Endothelial cell of hepatic sinusoid (primary cell): ENCODE measurements around the gene MYH16.
"Not testable (repeated sequence)": the region's sequence is repeated elsewhere in the genome, so short reads cannot be mapped to it uniquely, and the experiment has no call there.

Experiments
- in situ Hi-C: cut with HindIII; loops from 2 replicates; pipeline ENCODE4 v1.10.0; 2017; ENCODE audit warnings: low sequenced_read_pairs

The MYH16 gene

DNA sequence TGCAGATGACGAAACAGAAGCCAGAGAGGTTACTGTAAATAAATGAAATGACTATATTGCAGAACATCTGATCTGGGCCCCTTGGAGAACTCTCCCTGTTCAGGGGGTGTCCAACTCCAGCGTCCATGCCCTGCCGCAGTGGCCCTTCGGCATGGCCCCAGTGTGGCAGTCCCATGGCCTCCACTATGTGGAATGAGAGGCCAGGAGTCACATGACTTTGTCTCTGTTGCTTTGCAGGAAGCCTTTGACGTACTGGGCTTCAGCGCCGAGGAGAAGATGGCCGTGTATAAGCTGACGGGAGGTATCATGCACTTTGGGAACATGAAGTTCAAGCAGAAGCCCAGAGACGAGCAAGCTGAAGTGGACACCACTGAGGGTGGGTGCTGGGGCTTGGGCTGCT, 15.6 kb upstream of the MYH16 start:
- in situ Hi-C loops: no loop called here

DNA sequence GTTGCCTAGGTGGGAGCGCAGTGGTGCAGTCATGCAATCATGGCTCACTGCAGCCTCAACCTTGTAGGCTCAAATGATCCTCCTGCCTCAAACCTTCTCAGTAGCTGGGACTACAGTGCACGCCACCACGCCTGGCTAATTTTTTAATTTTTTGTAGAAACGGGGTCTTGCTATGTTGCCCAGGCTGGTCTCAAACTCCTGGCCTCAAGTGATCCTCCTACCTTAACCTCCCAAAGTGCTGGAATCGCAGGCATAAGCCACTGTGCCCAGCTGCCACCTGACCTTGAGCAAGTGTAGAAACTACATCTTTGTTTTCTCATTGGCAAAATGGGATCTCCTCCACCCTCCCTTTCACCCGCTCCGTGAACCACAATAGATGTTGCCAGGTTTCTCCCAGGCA, 15.0 kb upstream of the MYH16 start:
- in situ Hi-C loops: no loop called here

DNA sequence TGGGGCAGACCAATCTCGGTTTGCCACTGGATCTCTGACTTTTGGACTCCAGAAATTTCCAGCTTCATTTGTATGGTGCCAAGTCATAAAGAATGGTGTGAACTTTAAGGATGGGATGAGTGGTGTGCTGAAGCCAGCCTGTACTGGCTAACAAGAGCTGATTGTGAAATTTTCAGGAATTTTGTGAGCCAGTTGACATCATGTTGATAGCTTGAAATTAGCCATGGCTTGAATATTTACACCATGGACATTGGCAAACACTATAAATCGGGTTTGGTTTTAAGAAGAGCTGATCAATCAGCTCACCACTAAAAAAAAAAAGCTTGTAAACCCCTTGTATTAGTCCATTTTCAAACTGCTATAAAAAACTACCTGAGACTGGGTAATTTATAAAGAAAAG, 14.1 kb upstream of the MYH16 start:
- in situ Hi-C loops: no loop called here

DNA sequence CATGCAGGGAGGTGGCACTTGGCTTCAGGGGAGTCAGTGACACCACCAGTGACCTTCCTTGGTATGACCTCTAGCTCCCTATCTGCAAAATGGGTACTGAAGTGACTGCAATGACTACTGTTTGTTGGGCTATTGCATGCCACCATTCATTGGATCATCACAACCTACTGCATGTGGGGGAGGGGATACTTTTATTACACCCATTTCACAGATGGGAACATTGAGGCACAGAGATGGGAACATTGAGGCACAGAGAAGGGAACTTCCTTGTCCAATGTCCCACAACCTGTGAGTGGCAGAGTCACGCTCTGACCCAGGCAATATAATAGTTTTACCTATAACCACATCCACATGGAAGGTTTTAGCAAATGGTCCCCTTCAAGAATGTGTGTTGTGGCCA, 12.2 kb upstream of the MYH16 start:
- in situ Hi-C loops: no loop called here

DNA sequence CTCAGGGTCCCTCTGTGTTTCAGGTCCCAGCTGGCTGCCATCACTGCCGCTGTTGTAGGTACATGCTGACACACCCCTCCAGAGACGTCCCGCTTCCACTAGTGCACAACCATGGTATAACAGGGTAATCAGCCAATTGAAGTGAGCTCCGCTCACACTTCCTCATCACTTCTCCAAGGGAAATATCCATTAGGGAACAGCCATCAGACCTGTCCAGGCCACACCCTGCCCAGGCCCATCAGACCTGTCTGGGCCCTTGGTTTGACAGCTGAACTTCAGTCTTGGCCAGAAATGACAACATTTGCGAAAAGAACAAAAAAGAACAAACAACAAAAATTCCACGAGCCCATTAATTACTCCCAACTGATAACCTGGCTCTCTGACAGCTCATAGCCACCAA, 11.0 kb upstream of the MYH16 start:
- in situ Hi-C loops: no loop called here

DNA sequence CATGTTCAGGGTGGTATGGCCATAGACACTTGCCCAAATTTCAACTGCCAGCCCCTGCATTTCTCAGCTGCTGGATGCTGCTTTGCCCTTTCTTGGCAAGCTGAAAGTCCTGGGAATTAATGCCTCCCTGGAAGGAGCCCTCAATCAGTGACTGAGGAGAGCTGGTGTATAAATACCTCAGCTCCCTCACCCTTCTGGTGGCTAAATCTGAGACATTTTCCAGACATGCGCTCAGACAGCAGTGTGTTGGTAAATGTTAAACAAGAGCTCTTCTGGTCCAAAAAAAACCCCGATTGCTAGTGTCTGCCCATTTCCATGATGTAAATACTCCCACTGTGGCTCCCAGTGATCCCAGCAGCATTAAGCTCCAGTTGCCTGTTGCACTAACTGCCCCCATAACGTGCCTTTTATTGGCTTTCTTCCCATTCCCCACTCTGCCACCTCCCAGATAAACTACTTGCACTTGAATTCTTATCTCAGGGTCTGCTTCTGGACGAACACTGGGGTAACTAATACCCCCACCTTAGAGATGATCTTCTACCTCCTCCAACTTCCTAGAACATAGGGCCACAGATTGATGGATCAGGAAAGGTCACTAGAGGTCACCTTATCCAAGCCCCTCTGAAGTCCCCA, 6.7 kb upstream of the MYH16 start:
- in situ Hi-C loops: no loop called here

DNA sequence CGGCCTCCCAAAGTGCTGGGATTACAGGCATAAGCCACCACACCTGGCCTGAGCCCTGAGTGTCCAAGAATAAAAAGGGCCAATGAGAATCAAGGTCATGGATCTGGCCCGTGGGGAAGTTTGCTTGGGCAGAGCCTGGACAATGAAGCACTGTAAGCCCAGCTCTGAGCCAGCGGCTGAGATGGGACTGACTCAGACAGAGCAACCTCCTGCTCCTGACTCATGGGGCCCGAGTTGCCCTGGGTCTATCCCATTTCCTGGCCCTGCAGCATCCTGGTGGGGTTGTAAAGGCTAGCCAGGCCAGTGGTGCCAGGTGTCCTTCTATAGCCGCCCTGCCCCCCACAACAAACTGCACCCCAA, 5.2 kb upstream of the MYH16 start:
- in situ Hi-C loops: no loop called here

DNA sequence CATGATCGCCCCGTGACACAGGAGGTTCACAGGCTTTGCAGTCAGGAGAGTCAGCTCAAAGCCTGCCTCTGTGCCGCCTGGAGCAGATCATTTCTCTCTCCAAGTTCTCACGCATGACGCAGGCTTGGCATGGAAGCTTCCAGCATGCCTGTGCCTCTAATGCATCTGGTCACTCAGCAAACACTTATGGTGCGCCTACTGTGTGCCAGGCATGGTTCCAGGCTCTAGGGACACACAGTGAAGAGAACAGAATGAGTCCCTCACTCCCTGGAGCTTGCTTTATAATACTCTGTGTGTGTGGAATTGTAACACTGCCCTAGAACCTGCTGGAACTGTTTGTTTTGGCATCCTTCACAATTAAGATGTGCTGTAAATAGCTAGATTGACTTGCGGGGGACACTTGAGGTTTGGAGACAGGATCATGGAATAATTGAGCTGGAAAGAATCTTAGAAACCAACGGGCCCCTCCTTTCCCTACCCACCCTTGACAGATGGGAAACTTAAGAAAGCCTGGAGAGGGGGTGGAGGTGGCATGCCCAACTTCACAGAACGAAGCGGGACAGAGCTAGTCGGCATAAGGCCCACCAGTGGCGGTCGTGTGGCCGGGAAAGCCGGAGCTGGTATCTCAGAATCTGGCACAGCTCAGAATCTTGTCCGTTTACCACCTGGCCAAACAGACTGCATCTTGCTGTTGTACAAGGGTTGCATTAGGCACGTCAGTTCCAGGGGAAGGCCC, 4.6 kb upstream of the MYH16 start:
- in situ Hi-C loops: no loop called here

DNA sequence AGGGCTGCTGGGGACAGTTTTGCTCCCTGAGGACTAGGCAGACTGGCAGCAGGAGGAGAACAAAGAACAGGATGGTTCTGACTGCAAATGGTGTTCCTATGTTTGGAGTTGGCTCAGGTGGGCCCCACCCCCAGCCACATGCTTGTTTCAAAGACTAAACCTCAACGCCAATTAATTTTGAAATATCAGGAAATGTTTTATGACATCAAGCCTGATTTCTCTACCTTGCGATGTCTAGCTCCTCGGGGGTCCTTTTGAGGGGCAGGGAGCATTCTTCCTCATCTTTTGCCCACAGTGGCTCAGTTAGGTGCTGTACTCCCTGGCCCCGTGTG, 4.1 kb upstream of the MYH16 start:
- in situ Hi-C loops: no loop called here

DNA sequence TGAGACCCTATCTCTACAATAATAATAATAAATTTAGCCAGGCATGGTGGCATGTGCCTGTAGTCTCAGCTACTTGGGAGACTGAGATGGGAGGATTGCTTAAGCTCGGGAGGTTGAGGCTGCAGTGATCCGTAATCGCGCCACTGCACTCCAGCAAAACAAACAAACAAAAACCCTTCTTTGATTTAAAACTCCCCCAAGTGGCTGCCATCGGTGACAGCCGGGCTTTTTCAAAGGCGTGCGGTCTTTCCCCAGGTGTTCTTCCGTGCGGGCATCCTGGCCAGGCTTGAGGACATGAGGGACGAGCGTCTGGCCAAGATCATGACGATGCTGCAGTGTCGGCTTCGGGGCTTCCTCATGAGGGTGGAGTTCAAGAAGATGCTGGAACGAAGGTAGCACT, 1.9 kb upstream of the MYH16 start:
- in situ Hi-C loops: no loop called here

DNA sequence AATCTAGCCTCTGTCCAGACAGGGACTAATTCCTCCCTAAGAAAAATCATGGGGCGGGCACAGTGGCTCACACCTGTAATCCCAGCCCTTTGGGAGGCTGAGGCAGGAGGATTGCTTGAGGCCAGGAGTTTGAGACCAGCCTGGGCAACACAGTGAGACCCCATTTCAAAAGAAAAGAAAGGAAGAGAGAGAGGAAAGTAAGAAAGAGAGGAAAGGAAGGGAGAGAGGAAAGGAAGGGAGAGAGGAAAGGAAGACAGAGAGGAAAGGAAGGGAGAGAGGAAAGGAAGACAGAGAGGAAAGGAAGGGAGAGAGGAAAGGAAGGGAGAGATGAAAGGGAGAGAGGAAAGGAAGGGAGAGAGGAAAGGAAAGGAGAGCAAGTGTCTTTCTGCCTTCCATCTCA, 922 bp downstream of the MYH16 start:
- in situ Hi-C loops: not testable (repeated sequence)

DNA sequence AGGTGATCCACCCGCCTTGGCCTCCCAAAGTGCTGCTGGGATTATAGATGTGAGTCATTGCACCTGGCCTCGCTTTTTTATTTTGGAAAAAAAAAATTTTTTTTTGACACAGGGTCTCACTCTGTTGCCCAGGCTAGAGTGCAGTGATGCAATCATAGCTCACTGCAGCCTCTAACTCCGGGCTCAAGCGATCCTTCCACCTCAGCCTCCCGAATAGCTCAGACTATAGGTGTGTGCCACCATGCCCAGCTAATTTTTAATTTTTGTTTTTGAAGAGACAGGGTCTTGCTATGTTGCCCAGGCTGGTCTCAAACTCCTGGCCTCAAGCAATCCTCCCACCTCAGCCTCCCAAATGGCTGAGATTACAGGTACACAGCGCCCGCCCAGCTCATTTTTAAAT, 2.3 kb downstream of the MYH16 start:
- in situ Hi-C loops: not testable (repeated sequence)

DNA sequence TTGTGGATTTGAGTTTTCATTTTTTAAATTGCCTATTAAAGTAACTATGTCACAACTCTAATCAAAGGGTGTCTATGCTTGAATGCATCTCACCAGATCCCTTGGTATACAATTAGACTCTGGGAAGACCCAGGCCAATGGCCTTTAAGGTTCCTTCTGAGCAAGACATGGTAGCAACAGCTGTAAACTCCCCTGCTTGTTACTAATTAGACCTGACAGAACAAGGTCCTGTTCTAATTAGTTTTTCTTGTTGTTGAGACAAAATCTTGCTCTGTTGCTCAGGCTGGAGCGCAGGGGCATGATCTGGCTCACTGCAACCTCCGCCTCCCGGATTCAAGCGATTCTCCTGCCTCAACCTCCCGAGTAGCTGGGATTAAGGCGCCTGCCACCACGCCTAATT, 2.9 kb downstream of the MYH16 start:
- in situ Hi-C loops: no loop called here

DNA sequence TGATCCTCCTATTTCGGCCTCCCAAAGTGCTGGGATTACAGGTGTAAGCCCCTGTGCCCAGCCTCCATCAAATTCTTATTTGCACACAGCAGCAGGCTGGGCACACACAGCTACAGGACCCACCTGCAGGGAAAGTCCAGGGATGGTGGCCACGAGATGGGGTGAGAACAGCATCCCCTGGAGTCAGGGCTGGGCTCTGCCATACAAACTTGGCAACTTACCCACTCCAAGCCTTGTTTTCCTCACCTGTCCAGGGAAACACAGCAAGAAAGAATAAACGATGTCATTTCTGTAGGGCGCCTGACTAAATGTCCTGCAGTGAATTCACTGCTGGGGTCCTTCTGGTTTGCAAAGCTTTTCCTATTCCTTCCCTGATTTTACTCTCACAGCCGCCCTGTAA, 5.5 kb downstream of the MYH16 start:
- in situ Hi-C loops: no loop called here

DNA sequence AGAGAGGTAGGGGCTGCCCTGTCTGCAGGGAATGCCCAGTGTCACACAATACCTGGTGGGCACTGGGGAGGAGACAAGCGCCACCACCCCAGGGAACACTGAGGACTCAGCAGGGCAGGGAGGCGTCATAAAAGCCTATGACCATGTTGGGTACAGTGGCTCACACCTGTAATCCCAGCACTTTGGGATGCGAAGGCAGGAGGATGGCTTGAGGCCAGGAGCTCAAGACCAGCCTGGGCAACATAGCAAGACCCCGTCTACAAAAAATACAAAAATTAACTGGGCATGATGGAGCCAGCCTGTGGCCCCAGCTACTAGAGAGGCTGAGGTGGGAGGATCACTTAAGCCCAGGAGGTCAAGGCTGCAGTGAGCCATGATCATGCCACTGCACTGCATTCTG, 11.5 kb downstream of the MYH16 start:
- in situ Hi-C loops: not testable (repeated sequence)

DNA sequence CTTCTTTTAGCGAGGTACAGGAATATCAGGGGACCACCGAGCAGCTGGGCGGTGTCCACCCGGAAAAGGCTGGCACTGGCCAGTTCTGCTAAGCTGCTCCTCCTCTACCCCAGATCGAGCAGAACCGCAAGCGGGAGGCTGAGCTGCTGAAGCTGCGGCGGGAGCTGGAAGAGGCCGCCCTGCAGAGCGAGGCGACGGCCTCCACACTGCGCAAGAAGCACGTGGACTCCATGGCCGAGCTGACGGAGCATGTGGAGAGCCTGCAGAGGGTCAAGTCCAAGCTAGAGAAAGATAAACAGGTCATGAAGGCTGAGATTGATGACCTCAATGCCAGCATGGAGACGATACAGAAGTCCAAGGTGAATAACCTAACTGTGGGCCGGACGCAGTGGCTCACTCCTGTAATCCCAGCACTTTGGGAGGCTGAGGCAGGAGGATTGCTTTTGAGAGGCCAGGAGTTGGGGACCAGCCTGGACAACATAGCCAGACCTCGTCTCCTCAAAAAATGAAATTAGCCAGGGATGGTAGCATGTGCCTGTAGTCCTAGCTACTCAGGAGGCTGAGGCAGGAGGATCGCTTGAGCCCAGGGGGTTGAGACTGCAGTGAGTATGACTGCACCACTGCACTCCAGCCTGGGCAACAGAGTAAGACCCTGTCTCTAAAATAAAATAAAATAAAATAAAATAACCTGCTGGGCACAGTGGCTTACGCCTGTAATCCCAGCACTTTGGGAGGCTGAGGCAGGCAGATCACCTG, 15.3 kb downstream of the MYH16 start:
- in situ Hi-C loops: no loop called here

DNA sequence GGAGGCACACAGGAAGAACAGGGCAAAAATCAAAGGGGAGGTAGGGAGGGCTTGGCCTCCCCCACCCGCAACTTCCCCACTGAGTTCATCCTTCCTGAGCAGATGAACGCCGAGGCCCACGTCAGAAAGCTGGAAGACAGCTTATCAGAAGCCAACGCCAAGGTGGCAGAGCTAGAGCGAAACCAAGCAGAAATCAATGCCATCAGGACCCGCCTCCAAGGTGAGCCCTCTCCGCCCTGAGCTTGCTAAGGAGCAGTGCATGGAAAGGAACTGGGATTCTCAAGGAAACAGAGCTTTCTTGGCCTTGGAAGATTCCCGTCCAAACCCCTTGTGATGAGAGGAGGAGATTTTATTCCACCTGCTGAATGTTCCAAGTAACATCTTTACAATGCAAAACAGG, 16.5 kb downstream of the MYH16 start:
- in situ Hi-C loops: no loop called here

DNA sequence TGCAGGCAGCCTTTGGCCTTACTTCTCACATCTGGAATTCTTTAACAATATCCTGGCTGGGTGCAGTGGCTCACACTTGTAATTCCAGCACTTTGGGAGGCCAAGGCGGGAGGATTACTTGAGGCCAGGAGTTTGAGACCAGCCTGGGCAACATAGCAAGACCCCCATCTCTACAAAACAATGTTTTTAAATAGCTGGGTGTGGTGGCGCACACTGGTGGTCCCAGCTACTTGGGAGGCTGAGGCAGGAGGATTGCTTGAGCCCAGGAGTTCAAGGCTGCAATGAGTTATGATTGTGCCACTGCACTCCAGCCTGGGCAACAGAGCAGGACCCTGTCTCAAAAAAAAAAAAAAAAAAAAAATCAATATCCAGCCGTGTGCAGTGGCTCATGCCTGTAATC, 17.5 kb downstream of the MYH16 start:
- in situ Hi-C loops: not testable (repeated sequence)

DNA sequence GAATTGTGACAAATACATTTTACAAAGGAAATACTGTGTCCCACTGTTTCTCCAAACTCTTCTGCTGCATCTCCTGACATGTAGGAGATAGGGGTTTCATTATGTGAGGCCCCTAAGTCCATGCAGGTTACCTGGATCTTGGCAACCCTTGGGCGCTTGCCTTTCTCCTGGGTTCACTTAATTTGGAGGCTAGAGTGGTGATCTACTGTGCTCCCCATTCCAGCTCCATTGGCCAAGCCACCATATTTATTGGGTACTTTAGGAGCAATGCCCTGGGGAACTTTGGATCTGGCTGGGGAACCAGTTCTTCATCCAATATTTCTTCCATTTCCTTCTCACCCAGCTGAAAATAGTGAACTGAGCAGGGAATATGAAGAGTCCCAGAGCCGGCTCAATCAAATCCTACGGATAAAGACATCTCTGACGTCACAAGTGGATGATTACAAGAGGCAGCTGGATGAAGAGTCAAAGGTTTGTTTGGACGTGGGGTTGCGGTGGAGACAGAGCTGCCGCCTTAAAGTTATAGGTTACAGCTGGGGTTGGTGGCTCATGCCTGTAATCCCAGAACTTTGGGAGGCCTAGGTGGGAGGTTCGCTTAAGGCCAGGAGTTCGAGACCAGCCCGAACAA, 18.5 kb downstream of the MYH16 start:
- in situ Hi-C loops: no loop called here

DNA sequence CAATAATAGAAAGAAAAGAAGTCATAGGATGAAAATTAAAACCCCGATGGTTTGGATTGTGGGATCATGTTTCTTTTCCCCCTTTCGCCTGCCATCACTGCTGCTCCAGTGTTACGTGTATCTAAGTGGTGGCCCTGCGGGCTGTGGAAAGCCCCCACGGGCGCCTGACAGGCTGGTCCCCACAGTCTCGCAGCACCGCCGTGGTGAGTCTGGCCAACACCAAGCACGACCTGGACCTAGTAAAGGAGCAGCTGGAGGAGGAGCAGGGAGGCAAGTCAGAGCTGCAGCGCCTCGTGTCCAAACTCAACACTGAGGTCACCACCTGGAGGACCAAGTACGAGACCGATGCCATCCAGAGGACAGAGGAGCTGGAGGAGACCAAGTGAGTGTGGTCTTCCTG, 19.5 kb downstream of the MYH16 start:
- in situ Hi-C loops: no loop called here

DNA sequence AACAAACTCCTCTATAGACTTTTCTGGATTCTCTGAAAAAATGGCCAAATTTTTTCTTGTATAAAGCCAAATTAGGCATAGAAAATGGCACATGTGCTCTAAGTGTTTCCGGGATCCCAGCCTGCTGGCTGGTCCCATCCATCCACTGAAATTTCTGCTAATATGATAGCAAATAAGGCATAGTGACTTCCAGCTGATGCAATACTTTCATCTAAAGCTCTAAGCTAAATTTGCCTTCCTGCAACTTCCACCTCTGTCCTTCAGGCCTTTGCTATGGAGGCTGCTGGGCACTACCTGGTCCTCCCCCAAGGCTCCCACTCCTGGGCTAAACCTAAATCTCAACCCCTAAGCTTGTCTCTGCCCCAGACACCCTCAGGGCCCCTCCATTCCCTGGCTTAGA, 20.5 kb downstream of the MYH16 start:
- in situ Hi-C loops: no loop called here

DNA sequence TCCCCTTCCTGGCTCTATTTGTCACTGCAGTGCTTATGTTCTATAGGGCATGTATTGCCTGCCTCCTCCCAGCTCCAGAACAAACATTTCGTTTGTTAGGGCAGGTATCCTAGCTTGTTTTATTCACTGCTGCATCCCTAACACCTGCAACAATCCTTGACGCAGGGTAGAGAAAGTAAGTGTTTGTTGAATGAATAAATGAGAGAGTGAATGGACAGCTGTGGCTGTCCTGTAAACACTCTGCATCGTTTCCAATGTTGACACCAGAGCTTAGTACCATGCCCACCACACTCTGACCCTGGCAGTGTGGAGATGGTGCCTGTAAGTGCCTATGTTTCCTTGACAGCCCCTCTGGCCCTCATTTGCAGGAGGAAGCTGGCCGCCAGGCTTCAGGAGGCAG, 21.0 kb downstream of the MYH16 start:
- in situ Hi-C loops: no loop called here
